KMS-11 (cell line): Measurements from ENCODE around the gene PRDM15.

Experiments
- H2AFZ ChIP-seq: fragments of 200-600 bp; sonication (generic); 2 replicates; pipeline ENCODE4 v1.6.1; 2016; ENCODE audit warnings: antibody characterized with exemption, mixed run types, low read depth
- H3K27ac ChIP-seq: fragments of 200-600 bp; sonication (generic); 2 replicates; pipeline ENCODE4 v1.6.1; 2016; ENCODE audit warnings: mild to moderate bottlenecking, mixed run types
- H3K27me3 ChIP-seq: fragments of 200-600 bp; sonication (generic); 2 replicates; pipeline ENCODE4 v1.6.1; 2017; ENCODE audit warnings: mild to moderate bottlenecking, low read depth, mixed run types, moderate library complexity; ENCODE audit not compliant: insufficient read depth
- H3K36me3 ChIP-seq: fragments of 200-600 bp; sonication (generic); 2 replicates; pipeline ENCODE4 v1.6.1; 2017; ENCODE audit warnings: mild to moderate bottlenecking, mixed run types; ENCODE audit not compliant: insufficient read depth
- H3K4me1 ChIP-seq: fragments of 200-600 bp; sonication (generic); 2 replicates; pipeline ENCODE4 v1.6.1; 2016; ENCODE audit warnings: mild to moderate bottlenecking, low read depth, mixed run types; ENCODE audit not compliant: poor library complexity, severe bottlenecking
- H3K4me2 ChIP-seq: fragments of 200-600 bp; sonication (generic); 2 replicates; pipeline ENCODE4 v1.7.0; 2016; ENCODE audit warnings: mild to moderate bottlenecking, mixed run types
- H3K4me3 ChIP-seq: fragments of 200-600 bp; sonication (generic); IDR thresholded peaks from 2 replicates; pipeline ENCODE4 v1.6.1; 2017; ENCODE audit warnings: low read depth, low read length, mixed read lengths; ENCODE audit not compliant: insufficient read depth
- H3K79me2 ChIP-seq: fragments of 200-600 bp; sonication (generic); 2 replicates; pipeline ENCODE4 v1.6.1; 2016; ENCODE audit warnings: low read depth, mixed run types; ENCODE audit not compliant: insufficient read depth
- H3K9ac ChIP-seq: fragments of 200-600 bp; sonication (generic); 2 replicates; pipeline ENCODE4 v1.6.1; 2016; ENCODE audit warnings: mild to moderate bottlenecking, mixed run types
- H4K20me1 ChIP-seq: fragments of 200-600 bp; sonication (generic); 2 replicates; pipeline ENCODE4 v1.6.1; 2016; ENCODE audit warnings: mild to moderate bottlenecking, mixed run types; ENCODE audit not compliant: insufficient read depth
- TF ChIP-seq, protein P1 (sequence below): fragments of 200-600 bp; sonication (generic); conservative IDR thresholded peaks from 2 replicates; pipeline ENCODE4 v1.6.1; 2017; ENCODE audit warnings: low read depth, mild to moderate bottlenecking, antibody characterized with exemption, low read length, moderate library complexity, mixed read lengths

Gene PRDM15

GRCh38 chr21:41769521-41769920 lies 109.6 kb downstream of the PRDM15 start:
- H3K4me1 ChIP-seq, result no peaks in the 10 kb centered on the region
- TF ChIP-seq, protein P1, sequence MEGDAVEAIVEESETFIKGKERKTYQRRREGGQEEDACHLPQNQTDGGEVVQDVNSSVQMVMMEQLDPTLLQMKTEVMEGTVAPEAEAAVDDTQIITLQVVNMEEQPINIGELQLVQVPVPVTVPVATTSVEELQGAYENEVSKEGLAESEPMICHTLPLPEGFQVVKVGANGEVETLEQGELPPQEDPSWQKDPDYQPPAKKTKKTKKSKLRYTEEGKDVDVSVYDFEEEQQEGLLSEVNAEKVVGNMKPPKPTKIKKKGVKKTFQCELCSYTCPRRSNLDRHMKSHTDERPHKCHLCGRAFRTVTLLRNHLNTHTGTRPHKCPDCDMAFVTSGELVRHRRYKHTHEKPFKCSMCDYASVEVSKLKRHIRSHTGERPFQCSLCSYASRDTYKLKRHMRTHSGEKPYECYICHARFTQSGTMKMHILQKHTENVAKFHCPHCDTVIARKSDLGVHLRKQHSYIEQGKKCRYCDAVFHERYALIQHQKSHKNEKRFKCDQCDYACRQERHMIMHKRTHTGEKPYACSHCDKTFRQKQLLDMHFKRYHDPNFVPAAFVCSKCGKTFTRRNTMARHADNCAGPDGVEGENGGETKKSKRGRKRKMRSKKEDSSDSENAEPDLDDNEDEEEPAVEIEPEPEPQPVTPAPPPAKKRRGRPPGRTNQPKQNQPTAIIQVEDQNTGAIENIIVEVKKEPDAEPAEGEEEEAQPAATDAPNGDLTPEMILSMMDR, result no peak
- H3K9ac ChIP-seq, result no peak overlapping the region
- H3K4me3 ChIP-seq, result no peak overlapping the region
- H3K27me3 ChIP-seq, result peaks cover 29% of the 10 kb centered on the region; the same call in 1 of the 2 replicates
- H3K79me2 ChIP-seq, result no peaks in the 10 kb centered on the region
- H3K36me3 ChIP-seq, result no peaks in the 10 kb centered on the region
- no peak overlapping the region for H3K27ac ChIP-seq
- no peaks in the 10 kb centered on the region for H4K20me1 ChIP-seq
- H2AFZ ChIP-seq, result no peak overlapping the region
- no peak overlapping the region for H3K4me2 ChIP-seq

GRCh38 chr21:41769111-41769510 lies 110.0 kb downstream of the PRDM15 start:
- no peak overlapping the region for H3K4me3 ChIP-seq
- H3K4me1 ChIP-seq, result no peaks in the 10 kb centered on the region
- no peak overlapping the region for H3K27ac ChIP-seq
- TF ChIP-seq, protein P1, result no peak
- no peaks in the 10 kb centered on the region for H3K79me2 ChIP-seq
- peaks cover 28% of the 10 kb centered on the region; the same call in 1 of the 2 replicates for H3K27me3 ChIP-seq
- no peaks in the 10 kb centered on the region for H4K20me1 ChIP-seq
- H3K36me3 ChIP-seq, result no peaks in the 10 kb centered on the region
- no peak overlapping the region for H3K9ac ChIP-seq
- H2AFZ ChIP-seq, result no peak overlapping the region
- no peak overlapping the region for H3K4me2 ChIP-seq

GRCh38 chr21:41768437-41769042 lies 110.6 kb downstream of the PRDM15 start:
- Histone ChIP-seq H3K36me3 (no peaks in the 10 kb centered on the region), H4K20me1 (no peaks in the 10 kb centered on the region), H3K4me2 (no peak overlapping the region), H3K27ac (no peak overlapping the region), H3K79me2 (no peaks in the 10 kb centered on the region), H3K4me3 (no peak overlapping the region), H3K9ac (no peak overlapping the region), H3K4me1 (no peaks in the 10 kb centered on the region), H3K27me3 (peaks cover 29% of the 10 kb centered on the region; the same call in 1 of the 2 replicates), H2AFZ (no peak overlapping the region)
- TF ChIP-seq, protein P1, result no peak

DNA sequence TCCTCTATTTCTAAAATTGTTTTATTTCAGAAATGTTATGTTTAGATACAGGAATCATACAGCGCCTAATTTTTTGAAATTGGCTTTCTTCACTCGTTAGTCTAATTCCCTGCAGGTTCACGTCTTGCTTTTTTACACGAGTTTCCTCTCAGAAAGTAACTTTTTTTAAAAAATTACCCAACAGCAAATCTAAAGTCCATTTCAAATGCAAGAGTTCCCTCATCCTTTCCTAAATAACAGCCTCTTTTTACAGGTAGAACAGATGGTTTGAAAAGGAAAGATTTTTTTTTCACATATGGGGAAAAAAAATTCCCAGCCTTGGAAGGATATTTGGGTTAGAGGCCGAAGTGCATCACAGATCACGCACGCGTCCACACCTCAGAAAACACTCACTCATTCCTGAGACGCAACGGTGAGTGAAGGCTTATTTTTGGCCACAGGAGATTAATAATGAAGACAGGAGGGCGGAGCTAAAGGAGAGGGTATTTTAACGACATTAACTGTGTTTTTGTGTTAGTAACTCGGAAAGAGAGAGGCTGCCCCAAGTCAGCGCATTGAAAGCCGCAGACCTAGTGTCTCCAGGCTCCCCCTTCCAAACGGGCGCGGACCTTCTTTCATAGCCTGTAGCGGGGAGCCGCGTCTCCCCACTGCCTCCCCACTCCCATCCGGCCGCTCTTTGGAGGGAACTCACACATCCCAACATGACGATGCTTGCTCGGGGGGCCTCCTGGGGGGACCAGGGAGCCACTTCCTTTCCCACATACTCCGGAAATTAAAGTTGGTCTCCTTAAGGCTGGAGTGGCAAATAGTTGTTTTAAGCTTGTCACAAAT lies 111.3 kb downstream of the PRDM15 start:
- H3K27me3 ChIP-seq, result peaks cover 29% of the 10 kb centered on the region; the same call in 1 of the 2 replicates
- H3K4me3 ChIP-seq, result no peak overlapping the region
- no peak overlapping the region for H3K27ac ChIP-seq
- no peak overlapping the region for H3K9ac ChIP-seq
- no peaks in the 10 kb centered on the region for H3K79me2 ChIP-seq
- no peaks in the 10 kb centered on the region for H3K36me3 ChIP-seq
- H3K4me1 ChIP-seq, result no peaks in the 10 kb centered on the region
- no peak overlapping the region for H2AFZ ChIP-seq
- H3K4me2 ChIP-seq, result no peak overlapping the region
- TF ChIP-seq, protein P1, result no peak
- H4K20me1 ChIP-seq, result no peaks in the 10 kb centered on the region
